Breast epithelium (tissue), 3 donors: ENCODE measurements around the gene RIN2.

Experiments
- CTCF ChIP-seq, 3 donors: fragments of 450-650 bp; IDR thresholded peaks; one replicate each; pipeline ENCODE4 v1.5.1; 2016 to 2017; ENCODE audit warnings: antibody characterized with exemption in 3 of 3, mild to moderate bottlenecking in 3 of 3, moderate library complexity in 3 of 3
- POLR2A ChIP-seq: fragments of 450-650 bp; IDR thresholded peaks from one replicate; pipeline ENCODE4 v1.6.1; 2016; ENCODE audit warnings: antibody characterized with exemption, mild to moderate bottlenecking, moderate library complexity
- POLR2AphosphoS5 ChIP-seq, 3 donors: sonication (generic); formaldehyde crosslinking; IDR thresholded peaks; one replicate each; pipeline ENCODE4 v1.6.1; 2017; ENCODE audit warnings: antibody characterized with exemption in 3 of 3

GRCh38 chr20:19806806-19807190 lies 48.7 kb downstream of the RIN2 start:
- no peak for TF ChIP-seq CTCF (IDR thresholded peaks at IDR 0.05)
- TF ChIP-seq POLR2AphosphoS5 (IDR thresholded peaks at IDR 0.05): no peak
- TF ChIP-seq POLR2A: no peak
